Skeletal muscle tissue (tissue), 4 donors: ENCODE results near the gene CNTFR. TPM values are rescaled to one million over a fixed set of nuclear protein-coding genes. Genes with fewer than 3 reads are reported as not detected.

Experiments used
- H3K27ac ChIP-seq: one replicate; pipeline ENCODE4 v1.7.0; 2013; ENCODE audit warnings: mild to moderate bottlenecking, low read depth, low read length, inconsistent platforms
- H3K27me3 ChIP-seq, 3 donors: one replicate each; pipeline ENCODE4 v1.7.0; 2013; ENCODE audit warnings: low read length in 3 of 3; ENCODE audit not compliant: control insufficient read depth in 3 of 3, insufficient read depth in 3 of 3
- H3K36me3 ChIP-seq, 3 donors: one replicate each; pipeline ENCODE4 v1.7.0; 2013; ENCODE audit warnings: low read length in 3 of 3; ENCODE audit not compliant: control insufficient read depth in 3 of 3, insufficient read depth in 3 of 3
- H3K4me1 ChIP-seq, 3 donors: one replicate each; pipeline ENCODE4 v1.7.0; 2013; ENCODE audit warnings: low read length in 3 of 3, mild to moderate bottlenecking in 3 of 3; ENCODE audit not compliant: control insufficient read depth in 3 of 3, insufficient read depth in 3 of 3
- H3K4me3 ChIP-seq, 3 donors: one replicate each; pipeline ENCODE4 v1.7.0; 2013; ENCODE audit warnings: low read length in 3 of 3
- H3K9ac ChIP-seq, 3 donors: one replicate each; pipeline ENCODE4 v1.7.0; 2013; ENCODE audit warnings: low read length in 3 of 3, mild to moderate bottlenecking in 3 of 3, moderate library complexity in 2 of 3, low read depth in 1 of 3
- H3K9me3 ChIP-seq, 3 donors: one replicate each; pipeline ENCODE4 v1.7.0; 2013; ENCODE audit warnings: low read length in 3 of 3; ENCODE audit not compliant: control insufficient read depth in 3 of 3
- total RNA-seq: library from RNA; depleted of rRNA; stranded (reverse); fragments of >200 nt; gene quantifications from one replicate; pipeline ENCODE4 v1.2.3, GENCODE V29; 2014
- donor health status: Osteomylitis.

CNTFR gene
- total RNA-seq, 1 donor from 2014 or later: 3.1 TPM

GRCh38 chr9:34633166-34633565 is 43.6 kb upstream of the CNTFR start:
- Histone ChIP-seq H3K9ac (no peak overlapping the region), H3K9me3 (no peaks in the 10 kb centered on the region), H3K36me3 (peaks cover 8 to 12% (median 10%) of the 10 kb centered on the region in 3 donors), H3K4me3 (no peak overlapping the region), H3K27ac (no peak overlapping the region), H3K27me3 (peaks cover 20 to 22% (median 22%) of the 10 kb centered on the region in 3 donors), H3K4me1 (peaks cover 26 to 55% (median 36%) of the 10 kb centered on the region in 3 donors)

- Histone ChIP-seq H3K9ac (no peak overlapping the region), H3K36me3 (peaks cover 6 to 8% (median 6%) of the 10 kb centered on the region in 3 donors), H3K27me3 (peaks cover 46 to 48% (median 48%) of the 10 kb centered on the region in 3 donors), H3K4me3 (no peak overlapping the region), H3K27ac (no peak overlapping the region), H3K9me3 (no peaks in the 10 kb centered on the region), H3K4me1 (peaks cover 16 to 39% (median 19%) of the 10 kb centered on the region in 3 donors)
These were observed 41.1 kb upstream of the CNTFR start for GRCh38 chr9:34630402-34631154.

GRCh38 chr9:34629491-34629808 is 39.9 kb upstream of the CNTFR start:
- peaks cover 57 to 58% (median 58%) of the 10 kb centered on the region in 3 donors for H3K27me3 ChIP-seq
- no peak overlapping the region for H3K27ac ChIP-seq
- H3K4me1 ChIP-seq: peaks cover 14 to 28% (median 16%) of the 10 kb centered on the region in 3 donors
- H3K9me3 ChIP-seq: no peaks in the 10 kb centered on the region
- peak overlapping the region; percentile 46 to 61 (median 59) for H3K4me3 ChIP-seq
- H3K36me3 ChIP-seq: no peaks in the 10 kb centered on the region
- peak overlapping the region in 2 of 3 donors; percentile 3 to 40 for H3K9ac ChIP-seq

GRCh38 chr9:34628656-34629490 is 39.3 kb upstream of the CNTFR start, which contains the start of gene ARID3C:
Gene ARID3C, minus strand, starts transcription at chr9:34629066. Its CDS starts 1,052 bp downstream, at chr9:34628014.
- peak within 1 kb of the TSS in 2 of 3 donors; percentile 3 to 50 for H3K9ac ChIP-seq
- H3K9me3 ChIP-seq: no peaks in the 10 kb centered on the region
- peaks cover 62 to 64% (median 63%) of the 10 kb centered on the region in 3 donors for H3K27me3 ChIP-seq
- H3K4me3 ChIP-seq: peak within 1 kb of the TSS; percentile 46 to 61 (median 59)
- H3K27ac ChIP-seq: no peak within 1 kb of the TSS
- no peaks in the 10 kb centered on the region for H3K36me3 ChIP-seq
- H3K4me1 ChIP-seq: peaks cover 10 to 23% (median 16%) of the 10 kb centered on the region in 3 donors

GRCh38 chr9:34627716-34628655 is 38.5 kb upstream of the CNTFR start:
- H3K36me3 ChIP-seq: no peaks in the 10 kb centered on the region
- no peaks in the 10 kb centered on the region for H3K9me3 ChIP-seq
- peak overlapping the region; percentile 18 to 59 (median 58) for H3K4me3 ChIP-seq
- peaks cover 10 to 17% (median 16%) of the 10 kb centered on the region in 3 donors for H3K4me1 ChIP-seq
- no peak overlapping the region for H3K9ac ChIP-seq
- peaks cover 70 to 72% (median 72%) of the 10 kb centered on the region in 3 donors for H3K27me3 ChIP-seq
- no peak overlapping the region for H3K27ac ChIP-seq

- Histone ChIP-seq H3K4me3 (no peak overlapping the region), H3K36me3 (no peaks in the 10 kb centered on the region), H3K27me3 (peaks cover 77 to 83% (median 78%) of the 10 kb centered on the region in 3 donors), H3K27ac (no peak overlapping the region), H3K4me1 (peaks cover 16 to 23% (median 21%) of the 10 kb centered on the region in 3 donors), H3K9ac (no peak overlapping the region), H3K9me3 (no peaks in the 10 kb centered on the region)
These were observed 35.6 kb upstream of the CNTFR start for GRCh38 chr9:34625186-34625486.

- no peak overlapping the region for H3K4me3 ChIP-seq
These were observed 35.1 kb upstream of the CNTFR start for GRCh38 chr9:34624475-34625185.

GRCh38 chr9:34623374-34624235 is 34.1 kb upstream of the CNTFR start:
- peaks cover 0 to under 1% (median under 1%) of the 10 kb centered on the region in 3 donors for H3K36me3 ChIP-seq
- peaks cover 20 to 28% (median 24%) of the 10 kb centered on the region in 3 donors for H3K4me1 ChIP-seq
- no peak overlapping the region for H3K27ac ChIP-seq
- H3K9ac ChIP-seq: no peak overlapping the region
- peaks cover 66 to 72% (median 68%) of the 10 kb centered on the region in 3 donors for H3K27me3 ChIP-seq
- no peaks in the 10 kb centered on the region for H3K9me3 ChIP-seq
- no peak overlapping the region for H3K4me3 ChIP-seq

More at GRCh38 chr9:34624475-34625185, 35.1 kb upstream of the CNTFR start:
- Histone ChIP-seq H3K9ac (no peak overlapping the region), H3K9me3 (no peaks in the 10 kb centered on the region), H3K27me3 (peaks cover 75 to 79% (median 75%) of the 10 kb centered on the region in 3 donors), H3K4me1 (peaks cover 20 to 26% (median 26%) of the 10 kb centered on the region in 3 donors), H3K27ac (no peak overlapping the region), H3K36me3 (no peaks in the 10 kb centered on the region)
